ENCODE data around the gene CRHR1.

GRCh38 chr17:45841883-45842525 lies 57.9 kb downstream of the CRHR1 start:
- TF ChIP-seq TAF1 (IDR thresholded peaks at IDR 0.05; ENCODE audit: borderline replicate concordance, insufficient read depth, low read length) = no peak
- no peak for TF ChIP-seq FOXP2 (optimal IDR thresholded peaks at IDR 0.05; ENCODE audit: borderline replicate concordance, extremely low read depth, extremely low read length, insufficient read depth)
- no peak for TF ChIP-seq POLR2AphosphoS5 (IDR thresholded peaks at IDR 0.05; ENCODE audit: low read depth, low read length)

Data from PFSK-1 (cell line).